Stimulated activated CD8-positive, alpha-beta memory T cell treated with anti-CD3 and anti-CD28 coated beads, Interleukin-15, amount 100 ng/mL, for 48 hours (primary cell): ENCODE results near the gene ICAM2.

Source experiments
- DNase-seq, 2 donors: peaks; one replicate each; pipeline ENCODE4 v3.0.0-alpha.2; 2020; ENCODE audit warnings: low read depth in 2 of 2

The ICAM2 gene

GRCh38 chr17:64020056-64020766, at the start of gene ICAM2:
Gene ICAM2, minus strand, starts transcription at chr17:64020633. Its CDS starts 13,942 bp downstream, at chr17:64006691.
- DNase-seq: peak; percentile 72 to 77

GRCh38 chr17:64070213-64070612, 49.8 kb upstream of the ICAM2 start:
- no peak for DNase-seq

GRCh38 chr17:64069143-64069542, 48.7 kb upstream of the ICAM2 start:
- DNase-seq: no peak

- no peak for DNase-seq
These were observed 47.2 kb upstream of the ICAM2 start for GRCh38 chr17:64067657-64068056.

GRCh38 chr17:64066716-64067115, 46.3 kb upstream of the ICAM2 start:
- no peak for DNase-seq

GRCh38 chr17:64065161-64065560, 44.7 kb upstream of the ICAM2 start:
- DNase-seq: no peak

GRCh38 chr17:64064331-64064730, 43.9 kb upstream of the ICAM2 start:
- DNase-seq: no peak

- no peak for DNase-seq
These were observed 43.4 kb upstream of the ICAM2 start for GRCh38 chr17:64063766-64064224.

- DNase-seq: no peak
These were observed 42.7 kb upstream of the ICAM2 start for GRCh38 chr17:64063088-64063487.

- DNase-seq: peak in 1 of 2 donors; percentile 40
These were observed 40.9 kb upstream of the ICAM2 start for GRCh38 chr17:64061178-64061898.

GRCh38 chr17:64060331-64060730, 39.9 kb upstream of the ICAM2 start:
- DNase-seq: no peak

- DNase-seq: no peak
These were observed 39.3 kb upstream of the ICAM2 start for GRCh38 chr17:64059756-64060155.

- no peak for DNase-seq
These were observed 38.2 kb upstream of the ICAM2 start for GRCh38 chr17:64058621-64059020.

- DNase-seq: no peak
These were observed 37.3 kb upstream of the ICAM2 start for GRCh38 chr17:64057701-64058263.

GRCh38 chr17:64056269-64057005, 36.0 kb upstream of the ICAM2 start:
- DNase-seq: no peak

- no peak for DNase-seq
These were observed 35.0 kb upstream of the ICAM2 start for GRCh38 chr17:64055183-64056142.

GRCh38 chr17:64054304-64054703, 33.9 kb upstream of the ICAM2 start:
- no peak for DNase-seq

GRCh38 chr17:64053101-64053500, 32.7 kb upstream of the ICAM2 start:
- no peak for DNase-seq

- no peak for DNase-seq
These were observed 30.7 kb upstream of the ICAM2 start for GRCh38 chr17:64051153-64051552.

GRCh38 chr17:64048805-64049204, 28.4 kb upstream of the ICAM2 start:
- no peak for DNase-seq

GRCh38 chr17:64045176-64045575, 24.7 kb upstream of the ICAM2 start:
- no peak for DNase-seq
